ENCODE results near the gene ADGRL2. TPM values are rescaled to one million over a fixed set of nuclear protein-coding genes. Genes with fewer than 3 reads are reported as not detected.

The ADGRL2 gene
- total RNA-seq, 1 donor from 2014 or later = 48.9 TPM

DNA sequence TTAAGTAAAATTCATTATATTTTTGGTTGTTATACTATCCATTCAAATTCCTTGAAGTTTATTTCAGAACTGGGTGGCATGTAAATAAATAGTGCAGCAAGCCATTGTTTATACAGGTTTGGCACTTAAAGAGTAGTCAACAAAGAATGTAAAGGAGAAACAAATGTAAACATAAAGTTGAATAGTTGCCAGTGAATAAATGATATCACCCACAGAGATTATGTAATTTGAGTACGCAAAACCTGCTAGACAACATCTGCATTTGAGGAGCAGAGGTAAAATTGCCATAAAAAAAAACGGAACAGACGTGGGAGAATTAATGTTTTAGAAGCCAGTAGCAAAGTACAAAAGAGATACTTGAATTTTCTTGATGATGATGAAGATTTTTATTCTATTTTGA lies 111.6 kb downstream of the ADGRL2 start:
- intact Hi-C loops (cut with DNase I) = no loop called here
- Histone ChIP-seq H3K9me3 (no peaks in the 10 kb centered on the region), H3K36me3 (peaks cover 0 to 11% of the 10 kb centered on the region in 2 donors), H3K4me3 (no peak overlapping the region), H3K4me1 (no peaks in the 10 kb centered on the region), H3K27ac (no peak overlapping the region), H3K27me3 (no peaks in the 10 kb centered on the region)
- no peak for DNase-seq (ENCODE audit: low spot score in 2 of 2)
- TF ChIP-seq, protein P1, sequence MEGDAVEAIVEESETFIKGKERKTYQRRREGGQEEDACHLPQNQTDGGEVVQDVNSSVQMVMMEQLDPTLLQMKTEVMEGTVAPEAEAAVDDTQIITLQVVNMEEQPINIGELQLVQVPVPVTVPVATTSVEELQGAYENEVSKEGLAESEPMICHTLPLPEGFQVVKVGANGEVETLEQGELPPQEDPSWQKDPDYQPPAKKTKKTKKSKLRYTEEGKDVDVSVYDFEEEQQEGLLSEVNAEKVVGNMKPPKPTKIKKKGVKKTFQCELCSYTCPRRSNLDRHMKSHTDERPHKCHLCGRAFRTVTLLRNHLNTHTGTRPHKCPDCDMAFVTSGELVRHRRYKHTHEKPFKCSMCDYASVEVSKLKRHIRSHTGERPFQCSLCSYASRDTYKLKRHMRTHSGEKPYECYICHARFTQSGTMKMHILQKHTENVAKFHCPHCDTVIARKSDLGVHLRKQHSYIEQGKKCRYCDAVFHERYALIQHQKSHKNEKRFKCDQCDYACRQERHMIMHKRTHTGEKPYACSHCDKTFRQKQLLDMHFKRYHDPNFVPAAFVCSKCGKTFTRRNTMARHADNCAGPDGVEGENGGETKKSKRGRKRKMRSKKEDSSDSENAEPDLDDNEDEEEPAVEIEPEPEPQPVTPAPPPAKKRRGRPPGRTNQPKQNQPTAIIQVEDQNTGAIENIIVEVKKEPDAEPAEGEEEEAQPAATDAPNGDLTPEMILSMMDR (IDR thresholded peaks at IDR 0.05) = no peak

GRCh38 chr1:81915937-81916336 lies 115.2 kb downstream of the ADGRL2 start:
- Histone ChIP-seq H3K27ac (no peak overlapping the region), H3K4me3 (no peak overlapping the region), H3K4me1 (no peaks in the 10 kb centered on the region), H3K36me3 (no peaks in the 10 kb centered on the region), H3K9me3 (no peaks in the 10 kb centered on the region), H3K27me3 (no peaks in the 10 kb centered on the region)
- intact Hi-C loops (cut with DNase I) = loop anchor here (1.0 kb wide), 1 partner anchor 15 kb away; no protein-coding TSS in a partner anchor
- TF ChIP-seq, protein P1 (IDR thresholded peaks at IDR 0.05) = no peak
- no peak for DNase-seq (ENCODE audit: low spot score in 2 of 2)

DNA sequence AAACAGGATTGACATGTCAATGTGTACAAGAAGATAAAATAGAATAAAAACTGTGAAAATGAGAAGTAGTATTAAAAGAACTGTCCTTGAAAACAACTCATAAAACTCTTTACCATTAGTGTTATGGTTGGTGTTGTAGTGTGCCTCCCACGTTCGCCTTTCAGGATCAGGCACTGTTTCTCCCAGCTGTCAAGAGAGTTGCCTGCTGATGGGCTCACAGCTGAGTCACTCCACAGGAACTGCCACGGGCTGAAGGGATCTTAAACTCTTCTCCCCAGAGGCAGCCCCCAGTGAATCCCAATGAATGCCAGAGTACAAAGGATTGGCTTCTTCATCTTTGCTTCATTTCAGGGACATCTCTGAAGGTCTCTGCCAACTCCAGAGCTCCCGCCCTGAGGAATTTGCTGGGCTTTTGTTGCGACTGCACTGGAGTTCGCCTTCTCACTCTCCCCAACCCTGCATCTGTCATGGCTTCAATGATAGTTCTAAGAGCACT lies 119.6 kb downstream of the ADGRL2 start:
- Histone ChIP-seq H3K36me3 (no peaks in the 10 kb centered on the region), H3K27ac (no peak overlapping the region), H3K4me1 (no peaks in the 10 kb centered on the region), H3K4me3 (peak overlapping the region in 1 of 2 donors; percentile 28), H3K27me3 (no peaks in the 10 kb centered on the region), H3K9me3 (no peaks in the 10 kb centered on the region)
- TF ChIP-seq, protein P1 (IDR thresholded peaks at IDR 0.05) = no peak
- intact Hi-C loops (cut with DNase I) = no loop called here
- DNase-seq (ENCODE audit: low spot score in 2 of 2) = peak in 1 of 2 donors; percentile 65

DNA sequence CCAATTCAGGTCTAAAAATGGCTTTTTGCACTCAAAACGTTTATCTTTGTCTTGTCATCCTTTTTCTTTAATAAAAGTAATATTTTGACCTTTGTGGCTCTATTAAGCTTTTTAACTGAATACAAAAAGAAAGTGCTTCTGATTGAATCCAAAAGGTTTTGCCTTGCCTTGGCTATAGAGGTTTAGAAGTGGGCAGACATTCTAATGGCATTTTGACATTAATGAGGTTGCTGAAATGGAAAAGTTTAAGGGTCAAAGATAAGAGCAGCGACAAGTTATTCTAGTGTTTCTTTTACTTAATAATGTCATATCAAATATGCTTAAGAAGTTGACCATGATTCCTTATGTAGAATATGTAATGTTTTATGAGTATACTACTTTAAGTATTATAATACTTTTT lies 120.2 kb downstream of the ADGRL2 start:
- Histone ChIP-seq H3K36me3 (no peaks in the 10 kb centered on the region), H3K4me3 (peak overlapping the region in 1 of 2 donors; percentile 28), H3K27ac (no peak overlapping the region)

GRCh38 chr1:81921344-81921743 lies 120.6 kb downstream of the ADGRL2 start:
- intact Hi-C loops (cut with DNase I) = no loop called here
- no peaks in the 10 kb centered on the region for H3K4me1 ChIP-seq
- DNase-seq (ENCODE audit: low spot score in 2 of 2) = no peak
- no peaks in the 10 kb centered on the region for H3K36me3 ChIP-seq
- TF ChIP-seq, protein P1 (IDR thresholded peaks at IDR 0.05) = no peak
- no peak overlapping the region for H3K4me3 ChIP-seq
- H3K27me3 ChIP-seq = no peaks in the 10 kb centered on the region
- H3K9me3 ChIP-seq = no peaks in the 10 kb centered on the region
- H3K27ac ChIP-seq = no peak overlapping the region

More for the DNA sequence above, 120.2 kb downstream of the ADGRL2 start:
- Histone ChIP-seq H3K4me1 (no peaks in the 10 kb centered on the region), H3K9me3 (no peaks in the 10 kb centered on the region), H3K27me3 (no peaks in the 10 kb centered on the region)
- intact Hi-C loops (cut with DNase I) = no loop called here
- no peak for DNase-seq (ENCODE audit: low spot score in 2 of 2)
- TF ChIP-seq, protein P1 (IDR thresholded peaks at IDR 0.05) = no peak

Data from ascending aorta (tissue), 2 donors.